Measurements from ENCODE around the gene KSR1. TPM values are rescaled to one million over a fixed set of nuclear protein-coding genes. Genes with fewer than 3 reads are reported as not detected.
"Not testable (repeated sequence)": the region's sequence is repeated elsewhere in the genome, so short reads cannot be mapped to it uniquely, and the experiment has no call there.

Gene KSR1
- polyA plus RNA-seq, 4 donors: 34.9 to 88.9 (median 57.6) TPM

GRCh38 chr17:27647765-27648164 is 191.5 kb downstream of the KSR1 start:
- no peak for DNase-seq (ENCODE audit: low read depth in 4 of 4, low spot score in 2 of 4)

- not testable (repeated sequence) for DNase-seq (ENCODE audit: low read depth in 4 of 4, low spot score in 2 of 4)
These were observed 192.9 kb downstream of the KSR1 start for GRCh38 chr17:27649111-27649571.

GRCh38 chr17:27649929-27650328 is 193.7 kb downstream of the KSR1 start:
- DNase-seq (ENCODE audit: low read depth in 4 of 4, low spot score in 2 of 4): no peak

- no peak for DNase-seq (ENCODE audit: low read depth in 4 of 4, low spot score in 2 of 4)
These were observed 194.6 kb downstream of the KSR1 start for GRCh38 chr17:27650836-27651235.

- peak in 1 of 4 donors; percentile 12 for DNase-seq (ENCODE audit: low read depth in 4 of 4, low spot score in 2 of 4)
These were observed 195.4 kb downstream of the KSR1 start for GRCh38 chr17:27651411-27652345.

- not testable (repeated sequence) for DNase-seq (ENCODE audit: low read depth in 4 of 4, low spot score in 2 of 4)
These were observed 197.3 kb downstream of the KSR1 start for GRCh38 chr17:27653449-27653971.

GRCh38 chr17:27654136-27654535 is 197.9 kb downstream of the KSR1 start:
- DNase-seq (ENCODE audit: low read depth in 4 of 4, low spot score in 2 of 4): no peak

- peak in 3 of 4 donors; percentile 46 to 49 (median 46) for DNase-seq (ENCODE audit: low read depth in 4 of 4, low spot score in 2 of 4)
These were observed 198.6 kb downstream of the KSR1 start for GRCh38 chr17:27654654-27655524.

- not testable (repeated sequence) for DNase-seq (ENCODE audit: low read depth in 4 of 4, low spot score in 2 of 4)
These were observed 199.4 kb downstream of the KSR1 start for GRCh38 chr17:27655525-27656111.

GRCh38 chr17:27656620-27657019 is 200.4 kb downstream of the KSR1 start:
- DNase-seq (ENCODE audit: low read depth in 4 of 4, low spot score in 2 of 4): not testable (repeated sequence)

- DNase-seq (ENCODE audit: low read depth in 4 of 4, low spot score in 2 of 4): no peak
These were observed 201.4 kb downstream of the KSR1 start for GRCh38 chr17:27657620-27658019.

- DNase-seq (ENCODE audit: low read depth in 4 of 4, low spot score in 2 of 4): no peak
These were observed 203.4 kb downstream of the KSR1 start for GRCh38 chr17:27659683-27660082.

- no peak for DNase-seq (ENCODE audit: low read depth in 4 of 4, low spot score in 2 of 4)
These were observed 204.2 kb downstream of the KSR1 start for GRCh38 chr17:27660436-27660835.

- no peak for DNase-seq (ENCODE audit: low read depth in 4 of 4, low spot score in 2 of 4)
These were observed 207.8 kb downstream of the KSR1 start for GRCh38 chr17:27663936-27664605.

GRCh38 chr17:27664606-27664965 is 208.3 kb downstream of the KSR1 start:
- DNase-seq (ENCODE audit: low read depth in 4 of 4, low spot score in 2 of 4): no peak

- no peak for DNase-seq (ENCODE audit: low read depth in 4 of 4, low spot score in 2 of 4)
These were observed 209.3 kb downstream of the KSR1 start for GRCh38 chr17:27665549-27665948.

GRCh38 chr17:27666270-27666669 is 210.0 kb downstream of the KSR1 start:
- not testable (repeated sequence) for DNase-seq (ENCODE audit: low read depth in 4 of 4, low spot score in 2 of 4)

- no peak for DNase-seq (ENCODE audit: low read depth in 4 of 4, low spot score in 2 of 4)
These were observed 210.7 kb downstream of the KSR1 start for GRCh38 chr17:27666831-27667560.

All from left renal cortex interstitium (tissue), 4 donors.